NT2/D1 (cell line): Measurements from ENCODE around the gene KIF1C.

ENCODE experiments used
- SUZ12 ChIP-seq: IDR thresholded peaks from 2 replicates; pipeline ENCODE4 v1.6.1; 2011; ENCODE audit not compliant: insufficient read length, insufficient read depth; ENCODE audit errors: extremely low read depth
- YY1 ChIP-seq: IDR thresholded peaks from 2 replicates; pipeline ENCODE4 v1.6.1; 2011; ENCODE audit not compliant: insufficient read length, insufficient read depth
- ZNF274 ChIP-seq: IDR thresholded peaks from 2 replicates; pipeline ENCODE4 v1.6.1; 2011; ENCODE audit warnings: mild to moderate bottlenecking, low read depth, low read length

DNA sequence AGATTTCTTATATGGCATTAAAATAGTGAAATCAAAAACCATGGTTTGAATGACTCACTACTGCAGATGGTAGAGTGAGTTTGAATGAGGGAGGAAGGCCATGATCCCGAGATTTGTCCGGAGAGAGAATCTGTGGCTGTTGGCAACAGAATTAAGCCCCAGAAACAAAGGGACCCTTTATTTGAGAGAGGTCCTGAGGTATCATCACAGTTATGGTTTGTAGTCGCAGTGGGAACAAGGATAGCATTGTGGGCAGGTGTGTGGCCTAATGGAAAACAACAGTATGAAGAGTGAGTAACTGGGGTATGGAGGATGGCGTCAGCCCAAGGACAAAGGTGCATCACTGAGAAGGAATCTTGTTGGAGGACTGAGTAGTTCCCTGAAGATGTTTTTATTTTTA is 72.0 kb downstream of the KIF1C start:
- TF ChIP-seq ZNF274 (no peak), SUZ12 (no peak), YY1 (no peak)
